ENCODE data around the gene PRR14. TPM values are rescaled to one million over a fixed set of nuclear protein-coding genes. Genes with fewer than 3 reads are reported as not detected.

The PRR14 gene
- total and polyA plus RNA-seq, 2 donors (not counting 1 experiment from before 2014, with no cell fraction given): 2.5 to 6.6 TPM

GRCh38 chr16:30675143-30675542 is 24.4 kb downstream of the PRR14 start:
- Histone ChIP-seq H3K79me2 (ENCODE audit: control insufficient read depth, insufficient read depth, low read length) (no peaks in the 10 kb centered on the region), H3K9me3 (ENCODE audit: control insufficient read depth, insufficient read depth, low read depth, low read length) (no peaks in the 10 kb centered on the region), H3K4me3 (replicated peaks in 1 of 4; ENCODE audit: control extremely low read depth in 1 of 4, insufficient read depth in 1 of 4, low read depth in 3 of 4, low read length in 4 of 4) (no peak overlapping the region), H3K9ac (ENCODE audit: insufficient read depth, low read length) (no peak overlapping the region), H3K36me3 (ENCODE audit: control insufficient read depth, insufficient read depth, low read length) (peaks cover under 1% of the 10 kb centered on the region), H3K27ac (ENCODE audit: insufficient read depth, low read length) (no peak overlapping the region), H3K27me3 (ENCODE audit: control insufficient read depth, insufficient read depth, low read length) (no peaks in the 10 kb centered on the region), H4K20me1 (ENCODE audit: control insufficient read depth, extremely low read depth, insufficient read depth, low read length) (no peaks in the 10 kb centered on the region), H3K4me1 (ENCODE audit: control insufficient read depth, extremely low read depth, insufficient read depth, low read length) (no peaks in the 10 kb centered on the region), H3K4me2 (ENCODE audit: extremely low read depth, insufficient read depth, low read length) (no peak overlapping the region), H2AFZ (ENCODE audit: low read length) (no peak overlapping the region)
- no peak for DNase-seq (ENCODE audit: low read depth in 2 of 2)
- TF ChIP-seq EZH2 (IDR thresholded peaks at IDR 0.05; ENCODE audit: low read length, missing control alignments): no peak
- TF ChIP-seq, protein P1, sequence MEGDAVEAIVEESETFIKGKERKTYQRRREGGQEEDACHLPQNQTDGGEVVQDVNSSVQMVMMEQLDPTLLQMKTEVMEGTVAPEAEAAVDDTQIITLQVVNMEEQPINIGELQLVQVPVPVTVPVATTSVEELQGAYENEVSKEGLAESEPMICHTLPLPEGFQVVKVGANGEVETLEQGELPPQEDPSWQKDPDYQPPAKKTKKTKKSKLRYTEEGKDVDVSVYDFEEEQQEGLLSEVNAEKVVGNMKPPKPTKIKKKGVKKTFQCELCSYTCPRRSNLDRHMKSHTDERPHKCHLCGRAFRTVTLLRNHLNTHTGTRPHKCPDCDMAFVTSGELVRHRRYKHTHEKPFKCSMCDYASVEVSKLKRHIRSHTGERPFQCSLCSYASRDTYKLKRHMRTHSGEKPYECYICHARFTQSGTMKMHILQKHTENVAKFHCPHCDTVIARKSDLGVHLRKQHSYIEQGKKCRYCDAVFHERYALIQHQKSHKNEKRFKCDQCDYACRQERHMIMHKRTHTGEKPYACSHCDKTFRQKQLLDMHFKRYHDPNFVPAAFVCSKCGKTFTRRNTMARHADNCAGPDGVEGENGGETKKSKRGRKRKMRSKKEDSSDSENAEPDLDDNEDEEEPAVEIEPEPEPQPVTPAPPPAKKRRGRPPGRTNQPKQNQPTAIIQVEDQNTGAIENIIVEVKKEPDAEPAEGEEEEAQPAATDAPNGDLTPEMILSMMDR (conservative IDR thresholded peaks at IDR 0.05 in 1 of 2, IDR thresholded peaks at IDR 0.05 in 1 of 2; ENCODE audit: low read depth in 1 of 2, low read length in 2 of 2): no peak

DNA sequence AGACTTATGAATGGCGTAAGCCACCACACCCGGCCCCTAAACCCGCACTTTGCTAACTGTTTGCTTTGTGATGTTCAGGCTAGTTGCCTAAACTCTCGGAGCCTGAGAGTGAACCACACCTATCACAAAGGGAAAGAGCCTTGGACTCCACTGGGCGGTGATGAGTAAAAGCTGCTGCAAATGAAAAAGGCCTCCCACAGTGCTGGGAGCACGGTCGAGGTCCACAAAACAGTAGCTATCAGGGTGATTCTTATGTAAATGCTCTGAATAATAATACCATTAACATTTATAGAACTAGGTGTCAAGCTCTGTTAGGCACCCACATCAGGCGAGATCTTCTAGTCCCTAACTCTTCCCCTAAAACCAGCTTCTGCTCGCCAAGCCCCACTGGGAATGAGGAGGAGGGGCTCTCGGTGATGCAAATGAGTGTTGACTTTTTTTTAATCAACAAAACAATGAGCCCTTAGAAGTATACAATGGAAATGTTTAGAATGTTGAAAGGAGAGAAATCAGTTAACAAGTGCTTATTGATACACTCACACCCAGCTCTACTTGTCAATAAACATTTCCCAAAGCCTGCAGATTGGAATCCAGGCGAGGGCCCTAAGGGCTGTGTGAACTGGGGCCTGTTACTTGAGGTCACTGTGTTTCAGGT is 27.3 kb downstream of the PRR14 start:
- Histone ChIP-seq H3K4me3 (replicated peaks in 1 of 4; ENCODE audit: control extremely low read depth in 1 of 4, insufficient read depth in 1 of 4, low read depth in 3 of 4, low read length in 4 of 4) (no peak overlapping the region), H3K27me3 (ENCODE audit: control insufficient read depth, insufficient read depth, low read length) (no peaks in the 10 kb centered on the region), H3K9ac (ENCODE audit: insufficient read depth, low read length) (no peak overlapping the region), H2AFZ (ENCODE audit: low read length) (no peak overlapping the region), H4K20me1 (ENCODE audit: control insufficient read depth, extremely low read depth, insufficient read depth, low read length) (no peaks in the 10 kb centered on the region), H3K27ac (ENCODE audit: insufficient read depth, low read length) (no peak overlapping the region), H3K36me3 (ENCODE audit: control insufficient read depth, insufficient read depth, low read length) (no peaks in the 10 kb centered on the region), H3K9me3 (ENCODE audit: control insufficient read depth, insufficient read depth, low read depth, low read length) (no peaks in the 10 kb centered on the region), H3K4me1 (ENCODE audit: control insufficient read depth, extremely low read depth, insufficient read depth, low read length) (no peaks in the 10 kb centered on the region), H3K4me2 (ENCODE audit: extremely low read depth, insufficient read depth, low read length) (no peak overlapping the region), H3K79me2 (ENCODE audit: control insufficient read depth, insufficient read depth, low read length) (no peaks in the 10 kb centered on the region)
- TF ChIP-seq, protein P1 (conservative IDR thresholded peaks at IDR 0.05 in 1 of 2, IDR thresholded peaks at IDR 0.05 in 1 of 2; ENCODE audit: low read depth in 1 of 2, low read length in 2 of 2): no peak
- TF ChIP-seq EZH2 (IDR thresholded peaks at IDR 0.05; ENCODE audit: low read length, missing control alignments): no peak
- DNase-seq (ENCODE audit: low read depth in 2 of 2): no peak

DNA sequence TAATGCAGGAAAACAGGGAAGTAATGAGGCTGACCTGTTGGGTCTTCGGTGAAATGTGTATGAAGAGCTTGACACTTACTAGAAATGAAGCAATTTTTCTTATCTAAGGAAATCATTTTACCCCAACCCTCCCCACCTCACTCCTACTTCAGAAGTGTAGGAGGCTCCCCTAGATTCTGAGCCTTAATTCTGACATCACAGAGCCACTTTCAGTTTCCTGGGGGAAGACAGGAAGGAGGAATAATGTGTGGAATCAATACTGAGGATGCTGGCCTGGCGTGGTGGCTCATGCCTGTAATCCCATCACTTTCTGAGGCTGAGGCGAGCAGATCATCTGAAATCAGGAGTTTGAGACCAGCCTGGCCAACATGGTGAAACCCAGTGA is 27.8 kb downstream of the PRR14 start:
- TF ChIP-seq, protein P1 (conservative IDR thresholded peaks at IDR 0.05 in 1 of 2, IDR thresholded peaks at IDR 0.05 in 1 of 2; ENCODE audit: low read depth in 1 of 2, low read length in 2 of 2): no peak
- TF ChIP-seq EZH2 (IDR thresholded peaks at IDR 0.05; ENCODE audit: low read length, missing control alignments): no peak
- H3K4me1 ChIP-seq (ENCODE audit: control insufficient read depth, extremely low read depth, insufficient read depth, low read length): no peaks in the 10 kb centered on the region
- no peak overlapping the region for H3K9ac ChIP-seq (ENCODE audit: insufficient read depth, low read length)
- no peak for DNase-seq (ENCODE audit: low read depth in 2 of 2)
- no peaks in the 10 kb centered on the region for H3K79me2 ChIP-seq (ENCODE audit: control insufficient read depth, insufficient read depth, low read length)
- H3K4me2 ChIP-seq (ENCODE audit: extremely low read depth, insufficient read depth, low read length): no peak overlapping the region
- H3K36me3 ChIP-seq (ENCODE audit: control insufficient read depth, insufficient read depth, low read length): no peaks in the 10 kb centered on the region
- H3K27ac ChIP-seq (ENCODE audit: insufficient read depth, low read length): no peak overlapping the region
- no peaks in the 10 kb centered on the region for H4K20me1 ChIP-seq (ENCODE audit: control insufficient read depth, extremely low read depth, insufficient read depth, low read length)
- no peaks in the 10 kb centered on the region for H3K9me3 ChIP-seq (ENCODE audit: control insufficient read depth, insufficient read depth, low read depth, low read length)
- no peak overlapping the region for H3K4me3 ChIP-seq (replicated peaks in 1 of 4; ENCODE audit: control extremely low read depth in 1 of 4, insufficient read depth in 1 of 4, low read depth in 3 of 4, low read length in 4 of 4)
- no peaks in the 10 kb centered on the region for H3K27me3 ChIP-seq (ENCODE audit: control insufficient read depth, insufficient read depth, low read length)
- no peak overlapping the region for H2AFZ ChIP-seq (ENCODE audit: low read length)

Data from fibroblast of lung (primary cell).